Activated T-cell treated with anti-CD3 and anti-CD28 coated beads for 1 hour (primary cell): Measurements from ENCODE around the gene CYREN.
"Not testable (repeated sequence)": the region's sequence is repeated elsewhere in the genome, so short reads cannot be mapped to it uniquely, and the experiment has no call there.

Experiments used
- DNase-seq: peaks from one replicate; pipeline ENCODE4 v3.0.0-alpha.2; 2020; ENCODE audit warnings: low read depth

CYREN gene, protein sequence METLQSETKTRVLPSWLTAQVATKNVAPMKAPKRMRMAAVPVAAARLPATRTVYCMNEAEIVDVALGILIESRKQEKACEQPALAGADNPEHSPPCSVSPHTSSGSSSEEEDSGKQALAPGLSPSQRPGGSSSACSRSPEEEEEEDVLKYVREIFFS

DNA sequence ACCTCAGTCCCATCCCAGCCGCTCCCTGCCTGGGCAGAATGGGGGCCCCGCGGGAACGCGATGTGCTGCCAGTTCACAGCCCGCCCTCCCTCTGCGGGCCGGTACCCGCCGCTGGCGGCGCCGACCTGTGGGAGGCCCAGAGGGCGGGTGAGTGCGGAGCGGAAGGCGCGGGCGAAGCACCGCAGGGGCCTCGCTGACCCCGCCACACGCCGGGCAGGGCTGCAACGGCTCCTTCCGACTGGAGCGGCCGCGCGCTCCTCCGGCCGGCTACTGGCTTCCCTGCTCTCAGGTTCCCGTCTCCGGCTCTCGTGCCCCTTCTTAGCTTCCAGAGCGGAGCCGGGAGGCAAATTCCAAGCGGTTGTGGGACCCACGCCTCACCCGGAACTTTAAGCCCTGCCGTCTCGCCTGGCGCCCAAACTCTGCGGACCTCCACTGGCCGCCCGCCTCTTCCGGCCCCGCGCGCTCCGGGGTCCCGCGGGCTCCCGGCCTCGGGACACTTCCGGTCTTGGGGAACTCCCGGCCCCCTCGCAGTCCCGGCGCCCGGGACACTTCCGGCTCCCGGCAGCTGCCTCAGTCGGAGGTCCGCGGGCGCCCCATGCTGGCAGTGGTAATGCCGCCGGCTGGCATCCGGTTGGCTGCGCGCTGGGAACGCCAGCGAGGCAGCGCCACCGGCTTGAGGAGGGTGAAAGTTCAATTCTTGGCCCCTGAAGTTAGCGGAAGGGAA is at the start of gene CYREN:
CYREN (minus strand) TSS at position 434 of the 724 bp plus-strand sequence. CDS start 1,785 bp downstream, outside the sequence.
- peak; percentile 81 for DNase-seq

DNA sequence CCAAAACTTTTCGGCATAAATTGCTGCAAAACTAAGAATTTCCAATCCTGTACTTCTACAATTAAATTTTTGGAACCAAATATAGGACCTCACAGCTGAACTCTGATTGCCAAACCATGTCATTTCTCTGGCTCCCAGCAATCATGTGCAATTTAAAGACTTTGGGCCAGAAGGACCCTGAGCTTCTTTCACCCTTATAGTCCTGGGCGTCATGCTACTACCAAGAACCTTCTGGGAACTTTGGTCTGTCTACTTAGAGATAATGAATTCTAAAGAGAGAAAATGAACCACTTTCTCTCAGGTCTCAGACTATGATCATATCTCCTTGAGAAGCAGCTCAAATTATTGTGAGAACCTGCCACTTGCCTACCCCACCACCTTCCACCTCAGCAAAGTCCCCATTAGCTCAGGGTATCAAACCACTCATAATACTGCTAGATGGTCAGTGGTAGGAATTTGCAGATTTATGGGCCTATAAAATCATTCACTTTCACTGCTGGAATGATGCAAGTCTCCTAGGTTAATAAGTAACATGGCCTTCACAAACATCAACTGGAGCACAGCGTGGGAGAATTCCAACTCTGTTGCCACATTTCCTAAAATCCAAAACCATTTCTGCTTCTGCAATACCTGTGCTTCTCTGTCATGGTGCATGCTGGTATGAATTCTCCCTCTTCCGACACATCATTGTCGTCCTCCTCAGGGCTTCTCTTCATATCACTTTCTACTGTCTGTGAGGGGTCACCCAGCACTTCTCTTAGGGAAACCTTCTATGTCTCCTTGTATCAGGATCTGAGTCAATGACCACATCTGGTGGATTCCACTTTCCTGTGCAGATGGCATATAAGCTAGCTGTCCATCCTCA is 47.4 kb upstream of the CYREN start:
- DNase-seq, result no peak

DNA sequence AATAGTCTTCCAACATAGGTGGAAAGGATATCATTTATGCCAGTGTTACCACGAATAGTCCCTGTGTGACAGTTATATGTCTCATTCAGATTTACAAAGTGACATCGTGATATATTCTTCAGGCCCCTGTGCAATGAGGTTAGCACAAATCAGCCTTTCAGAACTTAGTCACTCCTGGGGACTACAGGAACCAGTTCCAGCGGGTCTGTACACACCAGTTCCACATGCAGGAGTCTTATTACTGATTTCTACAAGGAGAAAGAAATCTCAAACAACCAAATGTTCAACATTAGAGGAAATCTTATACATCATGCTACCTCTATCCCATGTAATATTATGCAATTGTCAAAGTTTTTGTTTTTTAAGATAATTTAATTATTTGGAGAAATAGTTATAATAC is 45.2 kb upstream of the CYREN start:
- DNase-seq, result no peak

DNA sequence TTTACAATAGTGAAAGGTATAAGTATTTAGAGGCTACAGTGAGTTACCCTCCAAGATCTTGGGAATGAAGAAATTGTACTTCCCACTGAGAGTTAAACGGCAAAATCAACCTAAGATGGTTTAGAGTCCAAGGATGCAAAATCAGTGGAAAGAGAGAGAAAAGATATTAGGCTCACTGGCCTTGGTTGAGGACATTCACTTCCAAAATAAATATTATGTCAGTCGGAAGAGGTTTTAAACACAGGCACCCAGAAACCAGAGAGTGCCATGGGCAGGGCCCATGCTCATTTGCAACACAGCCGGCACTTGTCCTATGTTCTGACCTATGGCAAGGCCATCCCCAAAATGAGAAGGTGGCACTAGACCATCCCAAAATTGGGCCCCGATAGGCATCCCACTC is 44.7 kb upstream of the CYREN start:
- DNase-seq, result no peak

DNA sequence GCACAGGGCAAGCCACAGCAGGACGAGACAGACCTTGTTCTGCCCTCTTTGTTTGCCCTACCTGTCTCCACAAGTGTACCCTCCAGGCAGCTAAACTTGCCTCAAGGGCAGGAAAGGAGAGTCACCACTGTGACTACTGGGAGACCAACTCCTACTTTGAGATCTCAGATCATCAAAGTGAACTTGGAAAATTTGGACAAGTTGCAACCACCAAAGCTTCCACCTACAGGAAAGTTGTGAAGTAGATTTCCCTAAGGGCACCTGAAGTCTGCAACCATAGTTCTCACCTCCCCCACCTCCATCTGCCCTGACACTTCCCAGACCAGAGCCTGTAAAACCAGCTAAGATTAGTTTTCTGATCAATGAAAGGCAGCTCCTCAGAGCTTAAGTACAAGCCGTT is 43.3 kb upstream of the CYREN start:
- no peak for DNase-seq

DNA sequence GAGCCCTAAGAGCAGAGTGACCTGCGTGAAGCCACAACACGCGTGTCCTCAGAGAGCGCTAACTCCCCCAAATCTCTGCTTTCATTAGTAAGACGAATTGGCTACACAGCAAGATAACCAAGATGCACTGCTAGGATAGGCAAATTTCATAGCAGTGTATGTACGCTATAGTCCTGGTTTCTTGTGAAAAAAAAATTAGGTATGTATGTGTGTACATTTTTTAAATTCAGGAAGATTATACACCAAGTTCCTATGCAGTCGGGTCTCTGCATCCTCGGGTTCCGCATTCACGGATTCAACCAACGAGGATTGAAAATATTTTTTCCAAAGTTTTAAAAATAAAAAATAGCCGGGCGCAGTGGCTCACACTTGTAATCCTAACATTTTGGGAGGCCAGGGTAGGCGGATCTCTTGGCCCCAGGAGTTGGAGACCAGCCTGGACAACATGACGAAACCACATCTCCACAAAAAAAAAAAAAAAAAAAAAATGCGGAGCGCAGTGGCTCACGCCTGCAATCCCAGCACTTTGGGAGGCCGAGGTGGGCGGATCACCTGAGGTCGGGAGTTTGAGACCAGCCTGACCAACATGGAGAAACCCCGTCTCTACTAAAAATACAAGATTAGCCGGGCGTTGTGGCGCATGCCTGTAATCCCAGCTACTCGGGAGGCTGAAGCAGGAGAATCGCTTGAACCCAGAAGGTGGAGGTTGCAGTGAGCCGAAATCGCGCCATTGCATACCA is 41.6 kb upstream of the CYREN start:
- not testable (repeated sequence) for DNase-seq

DNA sequence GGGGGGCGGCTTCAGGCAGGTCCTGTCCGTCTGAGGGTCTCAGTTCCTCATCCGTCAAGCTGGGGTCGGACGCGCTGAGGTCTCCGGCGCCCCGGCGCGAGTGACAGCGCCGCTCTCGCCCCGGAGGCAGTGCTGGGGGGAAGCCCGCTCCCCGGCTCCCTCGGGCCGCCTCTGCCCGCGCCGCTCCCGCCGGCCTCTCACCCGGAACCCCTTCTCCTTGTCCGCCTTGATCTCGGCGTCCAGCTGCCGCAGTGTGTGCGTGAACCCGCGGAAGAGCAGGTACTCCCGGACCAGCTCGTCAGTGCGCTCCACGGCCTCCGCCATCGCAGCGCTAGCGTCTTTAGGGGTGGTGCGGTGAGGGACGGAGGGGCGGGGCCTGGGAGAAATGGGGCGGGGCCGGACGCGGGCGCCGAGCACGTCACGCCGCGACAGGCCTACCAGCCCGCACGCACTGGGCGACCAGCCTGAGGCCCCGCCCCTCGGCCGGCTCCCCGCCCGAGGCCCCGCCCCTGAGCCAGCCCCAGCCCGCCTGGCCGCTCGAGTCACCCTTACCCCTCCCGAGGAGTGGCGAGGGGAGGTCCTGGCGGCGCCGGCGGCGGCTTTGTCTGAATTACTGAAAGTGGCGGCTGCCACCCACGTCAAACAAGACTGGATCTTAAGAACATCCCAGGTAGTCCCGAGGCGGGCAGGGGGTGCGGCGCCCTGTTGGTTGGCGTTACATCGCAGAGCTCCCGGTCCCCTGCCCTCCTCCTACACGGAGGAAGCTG is 40.9 kb upstream of the CYREN start, which contains the start of gene WDR91:
WDR91 (minus strand) TSS at position 348 of the 767 bp plus-strand sequence; CDS start at position 324, 24 bp downstream.
- peak; percentile 95 for DNase-seq

DNA sequence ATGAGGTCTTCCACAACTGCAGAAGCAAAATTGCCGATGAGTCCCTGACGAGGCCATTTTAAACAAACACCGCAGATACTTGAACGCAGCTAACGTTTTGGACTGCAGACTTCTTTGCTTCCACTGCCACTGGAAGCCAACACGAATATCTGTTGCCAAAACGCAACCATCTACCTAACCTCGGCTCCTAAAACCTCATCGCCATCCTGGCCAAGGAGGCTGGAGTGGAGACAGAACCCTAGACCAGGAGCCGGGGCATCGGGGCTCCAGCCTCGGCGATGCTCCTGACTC is 40.3 kb upstream of the CYREN start:
- DNase-seq, result no peak

DNA sequence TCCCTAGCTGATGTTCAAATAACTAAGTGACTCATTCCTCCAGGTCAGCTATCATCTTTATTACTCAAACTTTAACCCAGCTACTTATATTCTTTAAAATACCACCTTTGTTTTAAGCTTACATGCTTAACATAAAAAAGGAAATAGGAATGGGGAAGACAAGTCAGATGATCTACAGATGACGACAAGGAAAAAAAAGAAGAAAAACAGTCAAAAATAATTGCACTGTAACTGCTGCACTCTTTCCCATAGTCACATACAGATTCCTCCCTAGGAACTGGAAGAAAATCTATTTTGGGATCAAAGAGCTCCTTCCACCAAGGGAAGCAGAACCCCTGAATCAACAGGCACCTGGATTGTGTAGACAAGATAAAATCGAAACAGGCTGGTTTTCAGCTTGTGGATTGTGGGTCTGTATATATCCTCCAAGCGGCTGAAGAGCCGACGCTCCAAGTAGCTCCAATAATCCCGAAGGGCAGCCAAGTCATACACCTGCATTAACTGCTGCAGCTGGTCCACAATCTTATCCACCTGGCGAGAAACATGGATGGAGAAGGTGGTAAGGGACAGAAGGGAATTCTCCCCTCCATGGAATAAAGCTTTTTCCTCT is 38.8 kb upstream of the CYREN start:
- no peak for DNase-seq

DNA sequence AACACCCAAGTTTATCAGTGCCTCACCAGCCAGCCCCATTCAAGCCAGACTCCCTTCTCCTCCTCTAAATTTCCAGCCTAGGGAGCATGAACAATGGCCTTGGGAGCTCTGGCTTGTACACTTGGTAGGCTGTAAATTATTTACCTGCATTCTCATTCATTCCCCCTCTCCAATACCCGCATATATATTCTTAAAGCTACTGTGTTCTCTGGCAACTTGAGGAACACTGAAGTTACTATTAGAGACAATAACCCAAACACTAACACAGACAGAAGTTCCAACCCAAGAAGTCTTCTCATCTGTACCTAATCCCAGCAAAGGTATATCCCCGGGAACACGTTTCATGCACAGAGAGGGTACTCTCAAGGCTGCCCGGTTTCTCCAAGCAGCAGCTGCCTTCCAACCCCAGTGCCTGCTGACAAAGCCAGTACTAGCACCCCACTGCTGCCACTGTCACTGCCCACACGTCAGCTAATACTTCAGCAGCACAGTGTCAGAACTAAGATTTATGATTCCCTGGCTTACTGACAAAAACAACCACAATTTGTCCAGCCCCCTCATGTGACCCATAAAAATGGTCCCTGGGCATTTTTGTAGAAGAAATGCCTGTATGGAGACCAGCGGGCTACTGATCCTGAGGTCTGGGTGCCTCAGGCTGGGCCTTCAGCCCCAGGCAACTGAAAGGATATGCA is 37.7 kb upstream of the CYREN start:
- no peak for DNase-seq

DNA sequence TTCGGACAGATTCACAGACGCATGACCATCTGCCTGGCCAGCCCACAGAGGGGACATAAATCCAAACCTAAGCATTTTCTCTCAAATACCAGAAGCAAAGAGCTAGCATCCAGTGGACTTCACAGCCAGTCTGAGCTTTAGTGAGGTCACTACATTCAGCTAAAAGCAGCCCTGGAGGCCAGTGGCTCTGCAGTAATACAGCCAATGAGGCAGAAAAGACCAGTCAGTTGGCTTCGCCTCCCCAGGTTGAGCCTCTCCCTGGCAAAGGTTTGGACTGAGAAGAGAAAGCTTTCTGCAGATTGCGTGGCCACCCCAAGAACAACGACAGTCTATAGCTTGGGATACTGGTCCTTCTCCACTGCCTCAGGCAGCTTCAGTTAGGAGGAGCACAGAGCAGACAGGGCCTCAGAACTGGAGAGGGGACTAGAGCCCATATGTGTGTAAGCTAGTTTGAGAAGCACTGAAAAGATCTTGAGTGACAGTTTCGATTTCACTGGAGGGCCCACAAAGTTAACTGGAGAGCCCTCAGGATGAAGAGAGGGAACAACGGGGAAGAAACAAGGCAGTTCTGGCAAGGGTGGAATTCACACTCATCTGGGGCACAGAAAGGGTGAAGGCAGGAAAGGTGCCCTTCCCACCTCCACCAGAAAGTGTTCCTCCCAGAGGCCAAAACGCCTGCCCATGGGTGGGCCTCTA is 37.0 kb upstream of the CYREN start:
- DNase-seq, result no peak

DNA sequence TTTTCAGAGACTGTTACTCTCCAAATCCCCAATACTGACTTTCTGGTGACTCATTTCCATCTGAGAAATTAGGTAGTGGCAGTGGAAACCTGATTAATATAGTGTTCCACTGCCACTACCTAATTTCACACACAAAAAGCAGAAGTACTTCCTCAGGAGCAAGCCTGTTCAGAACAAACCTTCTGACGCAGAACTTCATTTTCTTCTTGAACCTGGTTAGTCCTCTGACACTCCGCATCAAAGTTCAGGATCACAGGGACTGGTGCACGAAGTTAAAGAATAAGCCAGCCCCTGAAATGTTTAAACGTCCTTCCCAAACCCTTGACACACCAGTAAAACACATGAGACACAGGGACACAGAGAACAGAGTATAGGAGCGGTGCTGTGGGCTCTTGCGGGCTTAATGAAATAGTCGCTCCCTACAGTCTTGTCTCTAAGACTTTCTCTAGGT is 36.5 kb upstream of the CYREN start:
- DNase-seq, result no peak

DNA sequence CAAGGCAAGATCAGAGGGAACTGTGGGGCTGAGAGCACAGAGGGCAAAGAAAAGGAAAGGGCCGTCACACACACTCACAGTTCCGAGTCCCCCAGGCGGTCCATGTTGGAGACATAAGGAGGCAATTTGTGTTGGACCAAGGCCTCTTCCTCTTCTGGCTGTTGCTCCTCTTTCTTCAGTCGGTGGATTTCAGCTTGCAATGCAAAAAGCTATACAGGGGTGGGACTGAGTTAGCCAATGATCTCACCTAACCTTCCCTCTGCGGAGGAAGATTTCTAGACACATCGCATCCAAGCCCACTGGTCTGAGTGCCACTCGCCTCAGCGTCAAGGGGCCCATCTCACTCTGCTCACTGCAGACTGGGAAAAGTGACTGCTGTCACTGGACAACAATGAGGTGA is 35.3 kb upstream of the CYREN start:
- no peak for DNase-seq

DNA sequence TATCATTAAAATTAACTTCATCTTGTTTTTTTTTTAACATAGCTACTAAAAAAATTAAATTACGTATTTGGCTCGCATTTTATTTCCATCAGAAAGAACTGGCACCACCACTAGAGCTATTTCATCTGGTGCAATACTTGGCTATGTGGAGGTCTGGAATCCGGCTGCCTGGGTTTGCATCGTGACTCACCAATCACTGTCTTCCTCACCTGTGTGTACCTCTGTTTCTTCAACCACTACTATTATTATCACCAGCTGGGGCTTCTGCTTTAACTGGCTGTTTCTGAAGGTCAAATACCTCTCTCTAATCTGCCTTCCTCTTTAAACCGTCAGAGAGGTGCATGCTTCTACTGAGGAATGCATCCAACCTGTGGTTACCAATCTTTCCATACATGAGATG is 34.4 kb upstream of the CYREN start:
- no peak for DNase-seq

DNA sequence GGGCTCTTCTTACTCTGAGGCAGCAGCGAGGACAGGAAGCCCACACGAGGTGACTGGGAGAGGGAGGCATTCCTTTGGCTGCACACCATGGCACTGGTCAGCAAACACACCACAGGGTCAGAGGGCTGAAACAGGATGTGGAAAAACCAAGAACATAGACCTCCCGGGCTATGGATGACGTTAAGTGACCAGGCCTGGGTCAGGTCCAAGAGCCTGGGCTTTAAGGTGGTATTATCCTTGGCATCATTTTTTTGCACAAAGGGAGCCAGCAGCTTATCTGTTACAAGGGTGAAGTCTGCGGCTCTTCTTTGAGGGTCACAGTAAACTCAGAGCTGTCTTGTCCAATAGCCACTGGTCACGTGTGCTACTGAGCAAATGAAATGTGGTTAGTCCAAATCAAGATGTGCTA is 33.8 kb upstream of the CYREN start:
- DNase-seq, result no peak

DNA sequence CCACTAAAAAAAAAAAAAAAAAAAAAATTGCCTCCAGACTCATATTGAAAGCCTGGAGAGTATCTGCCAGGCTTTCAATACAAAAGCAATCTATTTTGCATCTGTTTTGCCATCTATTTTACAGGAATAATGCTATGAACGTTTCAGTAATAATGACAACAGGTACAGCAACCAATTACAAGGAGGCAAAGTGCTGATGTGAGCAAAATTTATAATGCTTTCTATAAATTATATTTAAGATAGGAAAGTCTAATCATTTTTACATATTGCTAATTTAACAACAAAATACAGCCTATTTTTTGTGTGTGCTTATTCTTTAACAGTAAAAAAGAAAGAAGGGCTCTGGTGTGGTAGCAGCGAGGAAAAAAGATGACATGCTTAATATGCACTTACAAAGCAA is 30.8 kb upstream of the CYREN start:
- DNase-seq, result no peak

DNA sequence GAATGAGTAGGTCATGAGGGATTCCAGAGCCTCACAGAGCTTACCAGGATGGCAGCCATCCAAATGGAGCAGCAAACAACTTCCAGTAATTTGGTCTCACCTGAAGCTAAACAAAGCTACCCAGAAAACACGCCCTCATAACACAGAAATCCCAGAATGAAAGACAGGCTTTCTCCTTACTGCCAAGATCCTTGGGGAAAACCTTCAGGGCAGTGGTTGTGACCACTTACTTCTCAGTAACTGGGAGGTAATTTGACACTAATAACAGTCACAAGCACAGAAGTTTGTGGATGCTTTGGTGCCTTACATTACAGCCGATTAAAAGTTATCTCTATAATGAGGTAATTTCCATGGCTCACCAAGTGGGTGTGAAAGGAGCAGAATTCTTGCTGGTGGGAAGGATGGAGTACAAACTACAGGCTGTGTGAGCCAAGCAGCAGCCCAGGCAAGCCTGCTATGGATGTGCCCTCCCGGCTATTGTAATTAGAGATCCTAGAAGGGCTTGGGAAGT is 30.4 kb upstream of the CYREN start:
- no peak for DNase-seq

DNA sequence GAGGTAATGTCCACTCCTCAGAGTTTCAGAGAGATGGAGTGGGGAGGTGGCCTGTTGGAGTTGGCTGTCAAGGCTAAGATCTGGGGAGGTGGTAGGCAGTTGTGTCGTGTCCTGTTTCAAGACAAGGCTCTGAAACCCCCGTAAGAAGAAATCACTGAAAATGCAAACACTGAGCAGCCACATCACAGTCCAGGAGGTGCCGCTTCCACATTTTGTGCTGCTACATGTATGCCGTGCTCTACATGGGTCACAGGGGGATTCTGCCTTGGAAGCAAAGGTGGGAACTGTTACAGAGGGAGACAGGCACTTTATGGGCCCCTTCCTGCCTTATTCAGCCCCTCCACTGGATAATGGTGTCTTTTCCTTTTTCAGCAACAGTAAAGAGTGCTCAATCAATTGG is 28.9 kb upstream of the CYREN start:
- no peak for DNase-seq

DNA sequence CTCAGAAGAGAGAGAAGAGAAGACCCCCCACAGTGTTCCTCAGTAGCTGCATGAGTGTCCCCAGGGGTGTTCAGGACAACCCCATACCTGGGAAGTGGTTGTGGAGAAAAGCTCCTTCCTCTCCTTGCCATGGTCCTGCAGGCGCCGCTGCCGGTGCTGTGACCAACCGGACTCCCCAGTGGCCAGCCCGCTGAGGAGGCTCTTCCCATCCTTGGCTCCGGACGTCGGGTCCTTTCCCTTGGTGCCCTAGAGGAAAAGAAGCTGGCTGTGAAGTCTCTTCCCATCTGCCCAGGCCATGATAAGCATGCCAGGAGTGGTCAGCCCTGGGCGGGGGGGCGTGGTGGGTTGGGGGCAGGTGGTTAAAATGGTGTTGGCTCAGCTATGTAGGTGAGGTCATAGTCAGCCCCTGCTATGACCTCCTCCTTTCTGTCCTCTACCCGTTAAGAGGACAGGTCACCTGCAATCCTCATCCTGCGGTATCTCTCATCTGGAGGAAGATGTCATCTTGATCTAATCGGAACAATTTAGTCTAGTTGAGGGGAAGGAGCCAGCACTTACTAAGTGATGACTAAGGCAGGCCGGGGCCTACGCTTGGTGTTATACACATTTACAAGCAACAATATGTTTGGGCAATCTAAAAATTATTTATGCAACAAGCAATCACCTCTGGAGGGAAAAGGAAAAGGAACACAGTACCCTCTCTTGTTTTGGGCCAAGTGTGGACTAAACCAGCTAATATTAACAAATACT is 27.6 kb upstream of the CYREN start:
- DNase-seq, result no peak
